ENCODE measurements around the gene CYS1. TPM values are rescaled to one million over a fixed set of nuclear protein-coding genes. Genes with fewer than 3 reads are reported as not detected.

Gene CYS1
- total RNA-seq, 2 donors from 2014 or later: 0.29 to 0.44 TPM

DNA sequence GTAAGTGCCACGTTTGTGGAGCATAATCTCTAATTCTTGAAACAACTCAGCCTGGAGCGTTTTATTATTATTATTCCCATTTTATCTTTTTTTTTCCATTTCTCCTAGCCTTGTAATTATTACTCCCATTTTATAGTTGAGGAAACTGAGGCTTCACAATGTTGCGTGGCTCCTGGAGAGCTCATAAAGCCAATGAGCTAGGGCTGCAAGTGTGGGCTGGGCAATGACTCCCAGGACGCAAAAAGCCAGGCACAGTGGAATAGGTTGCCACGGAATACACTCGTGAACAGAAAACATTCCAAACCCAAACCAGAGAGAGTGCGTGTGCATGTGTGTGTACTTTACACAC lies 50.4 kb downstream of the CYS1 start:
- no peak overlapping the region for H3K4me3 ChIP-seq (ENCODE audit: low read length)
- no peak for DNase-seq
- TF ChIP-seq, protein P1, sequence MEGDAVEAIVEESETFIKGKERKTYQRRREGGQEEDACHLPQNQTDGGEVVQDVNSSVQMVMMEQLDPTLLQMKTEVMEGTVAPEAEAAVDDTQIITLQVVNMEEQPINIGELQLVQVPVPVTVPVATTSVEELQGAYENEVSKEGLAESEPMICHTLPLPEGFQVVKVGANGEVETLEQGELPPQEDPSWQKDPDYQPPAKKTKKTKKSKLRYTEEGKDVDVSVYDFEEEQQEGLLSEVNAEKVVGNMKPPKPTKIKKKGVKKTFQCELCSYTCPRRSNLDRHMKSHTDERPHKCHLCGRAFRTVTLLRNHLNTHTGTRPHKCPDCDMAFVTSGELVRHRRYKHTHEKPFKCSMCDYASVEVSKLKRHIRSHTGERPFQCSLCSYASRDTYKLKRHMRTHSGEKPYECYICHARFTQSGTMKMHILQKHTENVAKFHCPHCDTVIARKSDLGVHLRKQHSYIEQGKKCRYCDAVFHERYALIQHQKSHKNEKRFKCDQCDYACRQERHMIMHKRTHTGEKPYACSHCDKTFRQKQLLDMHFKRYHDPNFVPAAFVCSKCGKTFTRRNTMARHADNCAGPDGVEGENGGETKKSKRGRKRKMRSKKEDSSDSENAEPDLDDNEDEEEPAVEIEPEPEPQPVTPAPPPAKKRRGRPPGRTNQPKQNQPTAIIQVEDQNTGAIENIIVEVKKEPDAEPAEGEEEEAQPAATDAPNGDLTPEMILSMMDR (conservative IDR thresholded peaks at IDR 0.05): no peak
- Mint-ChIP-seq H3K4me3 (no peak overlapping the region), H3K27me3 (ENCODE audit: insufficient read depth) (no peaks in the 10 kb centered on the region), H3K9me3 (no peaks in the 10 kb centered on the region), H3K36me3 (ENCODE audit: low read depth) (no peaks in the 10 kb centered on the region), H3K27ac (no peak overlapping the region), H3K4me1 (peaks cover 9% of the 10 kb centered on the region)
- no peaks in the 10 kb centered on the region for H3K27me3 ChIP-seq (ENCODE audit: control insufficient read depth, insufficient read depth, low read length, poor library complexity, severe bottlenecking)
- 38 to 91% methylated on average over 1 to 7 of the region's 7 CpGs for WGBS, 2 experiments (ENCODE audit: insufficient coverage in 1 of 2, insufficient read length in 1 of 2)
- peaks cover 9% of the 10 kb centered on the region for H3K4me1 ChIP-seq (ENCODE audit: control insufficient read depth, insufficient read depth, low read length)
- no peak overlapping the region for H3K27ac ChIP-seq (ENCODE audit: low read depth, low read length)
- H3K9ac ChIP-seq (ENCODE audit: extremely low read depth, low read length, poor library complexity, severe bottlenecking): no peak overlapping the region
- no peaks in the 10 kb centered on the region for H3K36me3 ChIP-seq (ENCODE audit: control insufficient read depth, insufficient read depth, low read length)
- no peaks in the 10 kb centered on the region for H3K9me3 ChIP-seq (ENCODE audit: control insufficient read depth, low read length)

DNA sequence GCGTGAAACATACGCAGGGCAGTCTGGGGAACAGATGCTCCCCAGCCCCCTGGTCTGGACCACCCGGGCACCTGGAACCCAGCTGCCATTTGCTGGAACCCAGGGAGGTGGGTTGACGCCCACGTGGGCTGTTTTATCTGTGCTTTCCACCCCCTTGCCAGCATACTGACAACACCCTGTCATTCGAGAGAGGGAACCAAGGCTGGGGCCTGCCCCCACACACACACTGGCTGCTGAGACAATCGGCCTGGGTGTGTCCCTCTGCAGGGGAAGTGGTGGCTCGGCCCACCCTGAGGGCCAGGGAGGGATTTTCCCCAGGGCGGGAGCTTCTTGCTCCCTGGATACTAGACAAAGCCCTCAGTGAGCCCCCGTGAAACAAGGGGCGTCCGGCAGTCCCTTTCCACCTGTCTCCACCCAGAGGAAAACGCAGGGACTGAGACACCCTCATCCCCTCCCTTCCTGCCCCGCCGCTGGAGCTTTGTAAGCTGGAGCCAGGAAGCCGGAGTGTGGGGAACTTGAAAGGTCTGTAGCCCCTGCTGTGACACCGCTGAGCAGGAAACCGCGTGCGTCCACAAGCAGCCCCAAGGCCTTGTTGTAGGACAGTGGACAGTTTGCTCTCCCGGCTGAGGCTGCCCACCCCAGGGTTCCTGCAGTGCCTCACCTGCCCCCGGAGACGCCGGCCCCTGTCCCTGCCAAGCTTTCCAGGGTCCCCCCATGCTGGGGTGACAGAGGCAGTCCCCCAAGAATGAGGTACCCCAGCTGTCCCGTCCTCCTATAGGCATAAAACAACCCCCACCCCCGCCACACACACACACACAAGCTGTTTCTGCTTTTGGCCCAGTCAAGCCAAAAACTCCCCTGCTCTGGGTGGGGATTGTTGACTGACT lies 51.0 kb downstream of the CYS1 start:
- 38 to 47% methylated on average over 9 to 26 of the region's 26 CpGs for WGBS, 2 experiments (ENCODE audit: insufficient coverage in 1 of 2, insufficient read length in 1 of 2)
- Mint-ChIP-seq H3K4me1 (peaks cover 9% of the 10 kb centered on the region), H3K27me3 (ENCODE audit: insufficient read depth) (no peaks in the 10 kb centered on the region), H3K4me3 (no peak overlapping the region), H3K36me3 (ENCODE audit: low read depth) (no peaks in the 10 kb centered on the region), H3K27ac (no peak overlapping the region), H3K9me3 (no peaks in the 10 kb centered on the region)
- peaks cover 9% of the 10 kb centered on the region for H3K4me1 ChIP-seq (ENCODE audit: control insufficient read depth, insufficient read depth, low read length)
- no peaks in the 10 kb centered on the region for H3K9me3 ChIP-seq (ENCODE audit: control insufficient read depth, low read length)
- TF ChIP-seq, protein P1 (conservative IDR thresholded peaks at IDR 0.05): peak; percentile 21
- no peak overlapping the region for H3K4me3 ChIP-seq (ENCODE audit: low read length)
- DNase-seq: peak; percentile 78
- no peaks in the 10 kb centered on the region for H3K36me3 ChIP-seq (ENCODE audit: control insufficient read depth, insufficient read depth, low read length)
- no peak overlapping the region for H3K9ac ChIP-seq (ENCODE audit: extremely low read depth, low read length, poor library complexity, severe bottlenecking)
- H3K27ac ChIP-seq (ENCODE audit: low read depth, low read length): no peak overlapping the region
- no peaks in the 10 kb centered on the region for H3K27me3 ChIP-seq (ENCODE audit: control insufficient read depth, insufficient read depth, low read length, poor library complexity, severe bottlenecking)

DNA sequence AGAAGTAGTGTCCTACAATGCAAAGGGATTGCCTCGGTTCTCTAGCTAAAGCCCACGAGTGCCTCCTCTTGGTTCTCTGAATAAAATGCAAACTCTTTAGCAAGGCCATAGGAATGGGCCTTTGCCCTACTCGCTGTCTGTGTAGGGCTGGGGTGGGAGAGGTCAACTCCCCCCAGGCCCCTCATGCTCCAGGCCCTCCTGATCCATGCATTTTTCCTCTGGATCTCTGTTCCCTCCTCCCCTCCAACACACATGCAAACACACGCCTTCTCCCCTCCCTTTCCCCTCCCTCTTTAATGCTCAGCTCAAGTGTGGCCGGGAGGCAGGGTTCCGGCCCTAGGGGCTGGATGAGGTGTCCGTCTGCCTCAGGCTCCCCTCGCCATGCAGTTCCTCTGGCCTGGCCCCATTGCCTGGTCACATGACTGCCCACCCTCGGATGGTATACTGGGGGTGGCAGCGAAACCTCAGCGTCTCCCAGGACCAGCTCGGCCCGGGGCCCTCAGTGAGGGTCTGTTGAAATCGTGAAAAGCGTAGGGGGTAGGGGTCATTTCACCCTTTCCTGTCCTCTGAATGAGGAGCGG lies 51.7 kb downstream of the CYS1 start:
- H3K4me3 ChIP-seq (ENCODE audit: low read length): no peak overlapping the region
- H3K36me3 ChIP-seq (ENCODE audit: control insufficient read depth, insufficient read depth, low read length): no peaks in the 10 kb centered on the region
- Mint-ChIP-seq H3K27ac (no peak overlapping the region), H3K36me3 (ENCODE audit: low read depth) (no peaks in the 10 kb centered on the region), H3K4me3 (no peak overlapping the region), H3K4me1 (peaks cover 9% of the 10 kb centered on the region), H3K27me3 (ENCODE audit: insufficient read depth) (no peaks in the 10 kb centered on the region), H3K9me3 (no peaks in the 10 kb centered on the region)
- no peak overlapping the region for H3K9ac ChIP-seq (ENCODE audit: extremely low read depth, low read length, poor library complexity, severe bottlenecking)
- peak; percentile 59 for DNase-seq
- H3K27ac ChIP-seq (ENCODE audit: low read depth, low read length): no peak overlapping the region
- WGBS, 2 experiments (ENCODE audit: insufficient coverage in 1 of 2, insufficient read length in 1 of 2): 77 to 88% methylated on average over 9 to 16 of the region's 16 CpGs
- H3K27me3 ChIP-seq (ENCODE audit: control insufficient read depth, insufficient read depth, low read length, poor library complexity, severe bottlenecking): no peaks in the 10 kb centered on the region
- TF ChIP-seq, protein P1 (conservative IDR thresholded peaks at IDR 0.05): peak; percentile 62
- H3K9me3 ChIP-seq (ENCODE audit: control insufficient read depth, low read length): no peaks in the 10 kb centered on the region
- peaks cover 9% of the 10 kb centered on the region for H3K4me1 ChIP-seq (ENCODE audit: control insufficient read depth, insufficient read depth, low read length)

All from endodermal cell (in vitro differentiated cells).